WTC11 (cell line): Measurements from ENCODE around the gene LAMTOR5. TPM values are rescaled to one million over a fixed set of nuclear protein-coding genes. Genes with fewer than 3 reads are reported as not detected.
A peak's percentile ranks its signal among the peaks of the same experiment; 100 is the strongest.

ENCODE experiments used
- ATAC-seq: fragments of 200-7000 bp; cut with Tn5 transposase; 2 replicates; pipeline ENCODE4 v1.10.0; 2021; ENCODE audit warnings: mild to moderate bottlenecking, moderate library complexity
- CTCF ChIA-PET: fragments of 300-600 bp; sonication (Branson Sonifier 250); formaldehyde crosslinking; loops from one replicate; lab custom pipeline; 2021; ENCODE audit warnings: antibody characterized with exemption; lab: Charles Lee
- POLR2A ChIA-PET: fragments of 350-600 bp; sonication (Branson Sonifier 250); formaldehyde crosslinking; loops from one replicate; lab custom pipeline; 2021; ENCODE audit warnings: antibody characterized with exemption; lab: Charles Lee
- DNase-seq: peaks from one replicate; pipeline ENCODE4 v3.0.0; 2021; ENCODE audit warnings: low spot score
- H3K27ac Mint-ChIP-seq: 2 replicates; pipeline ENCODE4 v1.8.0; 2021; ENCODE audit warnings: mixed read lengths
- H3K27me3 Mint-ChIP-seq: 2 replicates; pipeline ENCODE4 v1.8.0; 2021; ENCODE audit warnings: low read depth, mild to moderate bottlenecking, moderate library complexity, mixed read lengths
- H3K36me3 Mint-ChIP-seq: 2 replicates; pipeline ENCODE4 v1.8.0; 2021; ENCODE audit warnings: mixed read lengths
- H3K4me1 Mint-ChIP-seq: 2 replicates; pipeline ENCODE4 v1.8.0; 2022; ENCODE audit warnings: mixed read lengths
- H3K4me3 Mint-ChIP-seq: 2 replicates; pipeline ENCODE4 v1.8.0; 2021; ENCODE audit warnings: mild to moderate bottlenecking, moderate library complexity, mixed read lengths
- H3K9me3 Mint-ChIP-seq: 2 replicates; pipeline ENCODE4 v1.8.0; 2021; ENCODE audit warnings: mixed read lengths
- CBFB ChIP-seq: sonication (generic); formaldehyde crosslinking; IDR thresholded peaks from 2 replicates; pipeline ENCODE4 v1.8.1; 2022; ENCODE audit warnings: mild to moderate bottlenecking, low read depth, missing genetic modification reagents
- CREM ChIP-seq: sonication (generic); formaldehyde crosslinking; IDR thresholded peaks from 2 replicates; pipeline ENCODE4 v1.8.1; 2022; ENCODE audit warnings: mild to moderate bottlenecking, missing genetic modification reagents, moderate library complexity
- EMX1 ChIP-seq: fragments of 250-450 bp; sonication (Bioruptor Pico); IDR thresholded peaks from 2 replicates; pipeline ENCODE4 v1.8.0; 2021; ENCODE audit warnings: mild to moderate bottlenecking
- FOXJ3 ChIP-seq: sonication (generic); formaldehyde crosslinking; IDR thresholded peaks from 2 replicates; pipeline ENCODE4 v1.9.0; 2021; ENCODE audit warnings: missing genetic modification reagents, mild to moderate bottlenecking, borderline replicate concordance
- FOXK1 ChIP-seq: sonication (generic); formaldehyde crosslinking; IDR thresholded peaks from 2 replicates; pipeline ENCODE4 v1.8.0; 2022; ENCODE audit warnings: mild to moderate bottlenecking, moderate library complexity, missing genetic modification reagents
- FOXP1 ChIP-seq: sonication (generic); formaldehyde crosslinking; IDR thresholded peaks from 2 replicates; pipeline ENCODE4 v1.8.0; 2022; ENCODE audit warnings: missing genetic modification reagents, mild to moderate bottlenecking, moderate library complexity, borderline replicate concordance
- GRHL2 ChIP-seq: fragments of 250-450 bp; sonication (Bioruptor Pico); IDR thresholded peaks from 2 replicates; pipeline ENCODE4 v1.8.0; 2022; ENCODE audit warnings: mild to moderate bottlenecking, moderate library complexity; ENCODE audit not compliant: insufficient replicate concordance, severe bottlenecking
- GTF2I ChIP-seq: fragments of 250-450 bp; sonication (Bioruptor Pico); conservative IDR thresholded peaks from 2 replicates; pipeline ENCODE4 v1.4.0; 2021; ENCODE audit warnings: mild to moderate bottlenecking
- HMGA2 ChIP-seq: fragments of 250-450 bp; sonication (Bioruptor Pico); IDR thresholded peaks from 2 replicates; pipeline ENCODE4 v1.4.0; 2021; ENCODE audit warnings: mild to moderate bottlenecking, moderate library complexity
- JUN ChIP-seq: sonication (generic); formaldehyde crosslinking; IDR thresholded peaks from 2 replicates; pipeline ENCODE4 v1.8.0; 2023; ENCODE audit warnings: mild to moderate bottlenecking, missing genetic modification reagents
- MYBL2 ChIP-seq: sonication (generic); formaldehyde crosslinking; IDR thresholded peaks from 2 replicates; pipeline ENCODE4 v1.8.1; 2023; ENCODE audit warnings: mild to moderate bottlenecking, moderate library complexity, missing genetic modification reagents
- NFE2L1 ChIP-seq: sonication (generic); formaldehyde crosslinking; IDR thresholded peaks from 2 replicates; pipeline ENCODE4 v1.8.1; 2023; ENCODE audit warnings: missing genetic modification reagents
- PRRX2 ChIP-seq: fragments of 250-450 bp; sonication (Bioruptor Pico); IDR thresholded peaks from 2 replicates; pipeline ENCODE4 v1.8.0; 2021; ENCODE audit warnings: mild to moderate bottlenecking
- TCF7 ChIP-seq: sonication (generic); formaldehyde crosslinking; IDR thresholded peaks from 2 replicates; pipeline ENCODE4 v1.8.0; 2022; ENCODE audit warnings: mild to moderate bottlenecking, low read depth, missing genetic modification reagents, moderate library complexity
- total RNA-seq: library from RNA; stranded (reverse); gene quantifications from 3 replicates; pipeline ENCODE4 v1.2.3, GENCODE V29; 2021
- TF ChIP-seq, protein P1 (sequence below): fragments of 250-450 bp; sonication (Bioruptor Pico); IDR thresholded peaks from 2 replicates; pipeline ENCODE4 v1.9.0; 2021; ENCODE audit warnings: mild to moderate bottlenecking
- TF ChIP-seq, protein P2 (sequence below): fragments of 250-450 bp; sonication (Bioruptor Pico); IDR thresholded peaks from 2 replicates; pipeline ENCODE4 v1.9.0; 2021; ENCODE audit warnings: mild to moderate bottlenecking
- TF ChIP-seq, protein P3 (sequence below): sonication (generic); formaldehyde crosslinking; IDR thresholded peaks from 2 replicates; pipeline ENCODE4 v1.8.1; 2022; ENCODE audit warnings: mild to moderate bottlenecking, moderate library complexity, missing genetic modification reagents
- TF ChIP-seq, protein P4 (sequence below): sonication (generic); formaldehyde crosslinking; IDR thresholded peaks from 2 replicates; pipeline ENCODE4 v1.8.1; 2023; ENCODE audit warnings: mild to moderate bottlenecking, missing genetic modification reagents
- TF ChIP-seq, protein P5 (sequence below): sonication (generic); formaldehyde crosslinking; IDR thresholded peaks from 2 replicates; pipeline ENCODE4 v1.8.0; 2022; ENCODE audit warnings: mild to moderate bottlenecking, missing genetic modification reagents
- TF ChIP-seq, protein P6 (sequence below): sonication (generic); formaldehyde crosslinking; conservative IDR thresholded peaks from 2 replicates; pipeline ENCODE4 v1.8.1; 2022; ENCODE audit warnings: mild to moderate bottlenecking, missing genetic modification reagents

The LAMTOR5 gene
- total RNA-seq, 1 experiment from 2014 or later = 76.0 TPM

DNA sequence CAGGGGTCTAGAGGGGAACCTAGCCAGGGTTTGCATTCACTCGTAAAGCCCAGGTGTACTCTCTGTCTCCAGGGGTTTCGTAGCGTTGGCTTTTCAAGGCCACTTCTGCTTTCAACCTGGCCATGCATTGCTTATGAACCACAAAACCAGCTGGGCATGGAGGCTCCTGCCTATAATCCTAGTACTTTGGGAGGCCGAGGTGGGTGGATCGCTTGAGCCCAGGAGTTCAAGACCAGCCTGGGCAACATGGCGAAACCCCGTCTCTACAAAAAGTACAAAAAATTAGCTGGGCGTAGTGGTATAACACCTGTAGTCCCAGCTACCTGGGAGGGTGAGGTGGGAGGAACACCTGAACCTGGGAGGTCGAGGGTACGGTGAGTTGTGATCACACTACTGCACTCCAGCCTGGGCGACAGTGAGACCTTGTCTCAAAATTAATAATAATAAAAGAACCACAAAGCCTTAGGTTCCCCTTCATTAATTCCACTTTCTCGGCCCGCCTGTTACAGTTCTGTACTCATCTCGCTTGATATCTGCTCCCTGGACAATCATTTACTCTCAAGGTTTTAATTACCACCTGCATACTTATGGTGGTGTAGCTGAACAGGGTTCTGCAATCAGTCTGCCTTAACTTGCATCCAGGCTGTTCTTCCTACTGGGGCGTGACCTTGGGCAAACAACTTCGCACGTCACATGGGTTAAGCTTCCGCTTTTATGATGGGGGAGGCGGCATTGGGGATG, 22.7 kb downstream of the LAMTOR5 start (continued):
- TF ChIP-seq, protein P1, sequence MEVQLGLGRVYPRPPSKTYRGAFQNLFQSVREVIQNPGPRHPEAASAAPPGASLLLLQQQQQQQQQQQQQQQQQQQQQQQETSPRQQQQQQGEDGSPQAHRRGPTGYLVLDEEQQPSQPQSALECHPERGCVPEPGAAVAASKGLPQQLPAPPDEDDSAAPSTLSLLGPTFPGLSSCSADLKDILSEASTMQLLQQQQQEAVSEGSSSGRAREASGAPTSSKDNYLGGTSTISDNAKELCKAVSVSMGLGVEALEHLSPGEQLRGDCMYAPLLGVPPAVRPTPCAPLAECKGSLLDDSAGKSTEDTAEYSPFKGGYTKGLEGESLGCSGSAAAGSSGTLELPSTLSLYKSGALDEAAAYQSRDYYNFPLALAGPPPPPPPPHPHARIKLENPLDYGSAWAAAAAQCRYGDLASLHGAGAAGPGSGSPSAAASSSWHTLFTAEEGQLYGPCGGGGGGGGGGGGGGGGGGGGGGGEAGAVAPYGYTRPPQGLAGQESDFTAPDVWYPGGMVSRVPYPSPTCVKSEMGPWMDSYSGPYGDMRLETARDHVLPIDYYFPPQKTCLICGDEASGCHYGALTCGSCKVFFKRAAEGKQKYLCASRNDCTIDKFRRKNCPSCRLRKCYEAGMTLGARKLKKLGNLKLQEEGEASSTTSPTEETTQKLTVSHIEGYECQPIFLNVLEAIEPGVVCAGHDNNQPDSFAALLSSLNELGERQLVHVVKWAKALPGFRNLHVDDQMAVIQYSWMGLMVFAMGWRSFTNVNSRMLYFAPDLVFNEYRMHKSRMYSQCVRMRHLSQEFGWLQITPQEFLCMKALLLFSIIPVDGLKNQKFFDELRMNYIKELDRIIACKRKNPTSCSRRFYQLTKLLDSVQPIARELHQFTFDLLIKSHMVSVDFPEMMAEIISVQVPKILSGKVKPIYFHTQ (CRISPR knock-in tag) = no peak
- TF ChIP-seq, protein P2, sequence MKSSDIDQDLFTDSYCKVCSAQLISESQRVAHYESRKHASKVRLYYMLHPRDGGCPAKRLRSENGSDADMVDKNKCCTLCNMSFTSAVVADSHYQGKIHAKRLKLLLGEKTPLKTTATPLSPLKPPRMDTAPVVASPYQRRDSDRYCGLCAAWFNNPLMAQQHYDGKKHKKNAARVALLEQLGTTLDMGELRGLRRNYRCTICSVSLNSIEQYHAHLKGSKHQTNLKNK (CRISPR knock-in tag) = no peak
- no peak for TF ChIP-seq GTF2I (CRISPR knock-in tag)
- TF ChIP-seq, protein P3, sequence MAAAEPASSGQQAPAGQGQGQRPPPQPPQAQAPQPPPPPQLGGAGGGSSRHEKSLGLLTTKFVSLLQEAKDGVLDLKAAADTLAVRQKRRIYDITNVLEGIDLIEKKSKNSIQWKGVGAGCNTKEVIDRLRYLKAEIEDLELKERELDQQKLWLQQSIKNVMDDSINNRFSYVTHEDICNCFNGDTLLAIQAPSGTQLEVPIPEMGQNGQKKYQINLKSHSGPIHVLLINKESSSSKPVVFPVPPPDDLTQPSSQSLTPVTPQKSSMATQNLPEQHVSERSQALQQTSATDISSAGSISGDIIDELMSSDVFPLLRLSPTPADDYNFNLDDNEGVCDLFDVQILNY (CRISPR knock-in tag) = no peak
- TF ChIP-seq FOXP1 = no peak
- no peak for TF ChIP-seq GRHL2

DNA sequence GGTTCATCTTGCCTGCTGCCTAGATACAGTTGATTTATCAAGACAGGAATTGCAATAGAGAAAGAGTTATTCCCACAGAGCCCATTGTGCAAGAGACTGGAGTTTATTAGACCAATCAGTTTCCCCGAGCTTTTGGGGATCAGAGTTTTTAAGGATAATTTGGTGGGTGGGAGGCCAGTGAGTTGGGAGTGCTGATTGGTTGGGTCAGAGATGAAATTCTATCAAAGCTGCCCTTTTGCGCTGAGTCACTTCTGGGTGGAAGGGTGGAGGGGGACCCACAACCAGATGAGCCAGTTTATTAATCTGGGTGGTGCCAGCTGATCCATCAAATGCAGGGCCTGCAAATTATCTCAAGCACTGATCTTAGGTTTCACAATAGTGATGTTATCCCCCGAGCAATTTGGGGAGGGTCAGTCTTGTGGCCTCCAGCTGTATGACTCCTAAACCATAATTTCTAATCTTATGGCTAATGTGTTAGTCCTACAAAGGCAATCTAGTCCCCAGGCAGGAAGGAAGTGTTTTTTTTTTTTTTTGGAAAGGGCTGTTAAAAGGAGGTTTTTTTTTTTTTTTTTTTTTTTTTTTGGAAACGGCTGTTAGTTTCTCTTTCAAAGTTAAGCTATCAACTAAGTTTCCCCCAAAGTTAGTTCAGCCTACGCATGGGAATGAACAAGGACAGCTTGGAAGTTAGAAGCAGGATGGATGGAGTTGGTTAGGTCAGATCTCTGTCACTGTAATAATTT, 24.1 kb downstream of the LAMTOR5 start:
- Mint-ChIP-seq H3K36me3 (peaks cover 26% of the 10 kb centered on the region), H3K9me3 (no peaks in the 10 kb centered on the region), H3K27ac (peak overlapping the region; percentile 73), H3K27me3 (no peaks in the 10 kb centered on the region), H3K4me1 (0 out of 2 replicates have a peak, but pooled peaks cover 2% of the 10 kb centered on the region), H3K4me3 (no peak overlapping the region)
- DNase-seq (no peak), ATAC-seq (no peak)
- ChIA-PET CTCF (interaction anchor here (0.6 to 1.2 kb wide), 7 partner anchors 8 to 884 kb away, joined by 3 to 5 read pairs (median 3); no protein-coding TSS in a partner anchor), POLR2A (no interaction called here)
- TF ChIP-seq, protein P4, sequence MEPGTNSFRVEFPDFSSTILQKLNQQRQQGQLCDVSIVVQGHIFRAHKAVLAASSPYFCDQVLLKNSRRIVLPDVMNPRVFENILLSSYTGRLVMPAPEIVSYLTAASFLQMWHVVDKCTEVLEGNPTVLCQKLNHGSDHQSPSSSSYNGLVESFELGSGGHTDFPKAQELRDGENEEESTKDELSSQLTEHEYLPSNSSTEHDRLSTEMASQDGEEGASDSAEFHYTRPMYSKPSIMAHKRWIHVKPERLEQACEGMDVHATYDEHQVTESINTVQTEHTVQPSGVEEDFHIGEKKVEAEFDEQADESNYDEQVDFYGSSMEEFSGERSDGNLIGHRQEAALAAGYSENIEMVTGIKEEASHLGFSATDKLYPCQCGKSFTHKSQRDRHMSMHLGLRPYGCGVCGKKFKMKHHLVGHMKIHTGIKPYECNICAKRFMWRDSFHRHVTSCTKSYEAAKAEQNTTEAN (CRISPR knock-in tag) = no peak
- no peak for TF ChIP-seq HMGA2 (CRISPR knock-in tag)
- TF ChIP-seq TCF7 (CRISPR knock-in tag) = no peak
- no peak for TF ChIP-seq NFE2L1
- no peak for TF ChIP-seq CREM
- TF ChIP-seq, protein P2 (CRISPR knock-in tag) = no peak
- TF ChIP-seq CBFB (CRISPR knock-in tag) = no peak
- TF ChIP-seq, protein P5, sequence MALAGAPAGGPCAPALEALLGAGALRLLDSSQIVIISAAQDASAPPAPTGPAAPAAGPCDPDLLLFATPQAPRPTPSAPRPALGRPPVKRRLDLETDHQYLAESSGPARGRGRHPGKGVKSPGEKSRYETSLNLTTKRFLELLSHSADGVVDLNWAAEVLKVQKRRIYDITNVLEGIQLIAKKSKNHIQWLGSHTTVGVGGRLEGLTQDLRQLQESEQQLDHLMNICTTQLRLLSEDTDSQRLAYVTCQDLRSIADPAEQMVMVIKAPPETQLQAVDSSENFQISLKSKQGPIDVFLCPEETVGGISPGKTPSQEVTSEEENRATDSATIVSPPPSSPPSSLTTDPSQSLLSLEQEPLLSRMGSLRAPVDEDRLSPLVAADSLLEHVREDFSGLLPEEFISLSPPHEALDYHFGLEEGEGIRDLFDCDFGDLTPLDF = no peak

DNA sequence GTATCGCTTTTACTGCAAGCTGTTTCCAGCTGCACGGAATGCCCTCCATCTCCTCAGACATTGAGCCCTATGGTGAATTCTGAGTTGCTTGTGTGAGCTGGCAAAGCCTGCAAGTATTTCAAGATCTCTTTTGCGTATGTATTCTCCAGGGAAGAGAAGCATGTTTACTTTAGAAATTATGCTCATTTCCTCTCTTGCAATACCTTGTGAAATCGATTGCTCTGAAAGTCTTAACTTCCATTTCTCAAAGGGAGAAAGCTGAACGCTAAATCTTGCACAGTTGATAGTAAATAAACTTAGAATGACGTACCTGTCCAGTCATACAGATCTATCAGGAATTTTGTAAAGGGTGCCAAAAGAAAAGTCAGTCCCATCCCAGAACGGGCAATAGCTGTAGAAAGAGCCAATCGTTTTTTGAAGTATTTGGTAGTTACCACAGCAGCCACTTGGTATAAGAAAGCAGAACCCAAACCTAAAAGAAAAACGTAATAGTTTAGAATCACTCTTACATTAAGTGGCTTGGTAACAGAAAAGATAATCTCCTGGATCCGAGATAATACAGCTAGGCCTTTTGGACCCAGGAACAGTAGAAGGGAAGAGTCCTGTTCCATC, 26.7 kb downstream of the LAMTOR5 start:
- CTCF ChIA-PET = no interaction called here
- no peak for TF ChIP-seq GRHL2
- TF ChIP-seq EMX1 (CRISPR knock-in tag) = no peak
- TF ChIP-seq, protein P6, sequence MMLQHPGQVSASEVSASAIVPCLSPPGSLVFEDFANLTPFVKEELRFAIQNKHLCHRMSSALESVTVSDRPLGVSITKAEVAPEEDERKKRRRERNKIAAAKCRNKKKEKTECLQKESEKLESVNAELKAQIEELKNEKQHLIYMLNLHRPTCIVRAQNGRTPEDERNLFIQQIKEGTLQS (CRISPR knock-in tag) = no peak
- no peak for TF ChIP-seq FOXK1 (CRISPR knock-in tag)
- TF ChIP-seq FOXJ3 (CRISPR knock-in tag) = no peak
- TF ChIP-seq JUN (CRISPR knock-in tag) = no peak
- no peak for TF ChIP-seq TCF7 (CRISPR knock-in tag)
- TF ChIP-seq MYBL2 (CRISPR knock-in tag) = no peak
- TF ChIP-seq PRRX2 = no peak

More for the DNA sequence above, 26.7 kb downstream of the LAMTOR5 start:
- Mint-ChIP-seq H3K27ac (0 out of 2 replicates have a peak overlapping the region, but pooled peaks have one; percentile 4), H3K27me3 (no peaks in the 10 kb centered on the region), H3K36me3 (peaks cover 37% of the 10 kb centered on the region), H3K4me3 (no peak overlapping the region), H3K4me1 (0 out of 2 replicates have a peak, but pooled peaks cover 2% of the 10 kb centered on the region), H3K9me3 (no peaks in the 10 kb centered on the region)
- ATAC-seq (no peak), DNase-seq (no peak)
- POLR2A ChIA-PET = no interaction called here
